ENCODE measurements around the gene RPL14. TPM values are rescaled to one million over a fixed set of nuclear protein-coding genes. Genes with fewer than 3 reads are reported as not detected.
A peak's percentile ranks its signal among the peaks of the same experiment; 100 is the strongest.

Gene RPL14
- total and polyA plus RNA-seq, 2 of the 13 experiments (the other 11 are each of a cell fraction or from before 2014, with no cell fraction given): 502 to 1,291 TPM

GRCh38 chr3:40456940-40457823, at the start of gene RPL14 (continued):
- no peak for TF ChIP-seq AHDC1 (CRISPR knock-in tag; IDR thresholded peaks at IDR 0.05; ENCODE audit: borderline replicate concordance)
- TF ChIP-seq ZNF3 (CRISPR knock-in tag; IDR thresholded peaks at IDR 0.05): no peak
- peak; percentile 66 for TF ChIP-seq SPEN (CRISPR knock-in tag; IDR thresholded peaks at IDR 0.05; ENCODE audit: low read depth)
- TF ChIP-seq ISL2 (CRISPR knock-in tag; IDR thresholded peaks at IDR 0.05): peak; percentile 57; the same call in 1 of the 2 replicates
- no peak for TF ChIP-seq ELK4 (CRISPR knock-in tag; IDR thresholded peaks at IDR 0.05; ENCODE audit: borderline replicate concordance)
- peak; percentile 98 for TF ChIP-seq AGO2 (optimal IDR thresholded peaks at IDR 0.05; ENCODE audit: low read depth, low read length)
- peak; percentile 86 for TF ChIP-seq ZNF572 (CRISPR knock-in tag; IDR thresholded peaks at IDR 0.05)
- TF ChIP-seq STAT6 (CRISPR knock-in tag; IDR thresholded peaks at IDR 0.05; ENCODE audit: borderline replicate concordance): no peak
- TF ChIP-seq ZBTB7A (CRISPR knock-in tag; IDR thresholded peaks at IDR 0.05): peak; percentile 44; the same call in 1 of the 2 replicates
- TF ChIP-seq AKAP8 (CRISPR knock-in tag; IDR thresholded peaks at IDR 0.05): no peak
- no peak for TF ChIP-seq NFKBIZ (CRISPR knock-in tag; IDR thresholded peaks at IDR 0.05)
- TF ChIP-seq ZFP90 (CRISPR knock-in tag; IDR thresholded peaks at IDR 0.05; ENCODE audit: borderline replicate concordance): peak; percentile 22; the same call in 1 of the 2 replicates
- no peak; the same call in 1 of the 2 replicates for TF ChIP-seq ETV6 (CRISPR knock-in tag; conservative IDR thresholded peaks at IDR 0.05)
- peak; percentile 67; the same call in 1 of the 2 replicates for TF ChIP-seq FOXK2 (IDR thresholded peaks at IDR 0.05)
- TF ChIP-seq FOSL2 (CRISPR knock-in tag; IDR thresholded peaks at IDR 0.05): peak; percentile 30; the same call in 1 of the 2 replicates
- no peak for TF ChIP-seq IRF1 (CRISPR knock-in tag; IDR thresholded peaks at IDR 0.05; ENCODE audit: low read depth)
- no peak for TF ChIP-seq TMF1 (CRISPR knock-in tag; IDR thresholded peaks at IDR 0.05; ENCODE audit: low read depth)
- peak; percentile 12; the same call in 1 of the 2 replicates for TF ChIP-seq ETV5 (CRISPR knock-in tag; IDR thresholded peaks at IDR 0.05; ENCODE audit: borderline replicate concordance)
- TF ChIP-seq ZNF17 (CRISPR knock-in tag; IDR thresholded peaks at IDR 0.05): no peak
